HepG2 (cell line): Measurements from ENCODE around the gene NR2F1-AS1. TPM values are rescaled to one million over a fixed set of nuclear protein-coding genes. Genes with fewer than 3 reads are reported as not detected.

Experiments
- ATAC-seq: fragments of 200-7000 bp; cut with Tn5 transposase; 3 replicates; pipeline ENCODE4 v1.9.1; 2020; ENCODE audit warnings: mild to moderate bottlenecking, moderate library complexity
- BruUV-seq: library from RNA; stranded (reverse); fragments of 400-500 nt; replicated peaks from 2 replicates; lab custom pipeline; 2021; lab: Mats Ljungman, UMichigan
- CTCF ChIA-PET: fragments of 300-600 bp; formaldehyde crosslinking; extraction: SDS; loops from one replicate; lab custom pipeline; 2021; ENCODE audit warnings: low total read pairs, inconsistent platforms, low intra/inter-chr PET ratio; lab: Yijun Ruan, JAX
- POLR2A ChIA-PET: fragments of 350-600 bp; sonication (Branson Sonifier 250); formaldehyde crosslinking; loops from one replicate; lab custom pipeline; 2020; ENCODE audit warnings: antibody characterized with exemption, inconsistent platforms; lab: Yijun Ruan, JAX
- DNase-seq: peaks from one replicate; pipeline ENCODE4 v3.0.0-alpha.2; 2015; ENCODE audit warnings: low spot score
- FAIRE-seq: peaks from 3 replicates; lab custom pipeline; 2011; peaks lifted over from hg19 to GRCh38; lab: Jason Lieb, UNC
- H2AFZ ChIP-seq: one replicate; pipeline ENCODE4 v1.6.1; 2011; ENCODE audit warnings: low read length, inconsistent platforms
- H3K27ac ChIP-seq: fragments of 300-600 bp; 3 replicates; pipeline ENCODE4 v1.8.0; 2011; ENCODE audit warnings: mixed run types, mild to moderate bottlenecking, mixed read lengths, low read length, inconsistent platforms; ENCODE audit not compliant: insufficient read depth; ENCODE audit errors: extremely low read length
- H3K27me3 ChIP-seq, 2 experiments: fragments of 200-600 bp in 1 of 2; 2 replicates in 1 of 2; 3 replicates in 1 of 2; pipeline versions ENCODE4 v1.6.0 to v1.8.0; 2011; ENCODE audit warnings: low read length in 2 of 2, mild to moderate bottlenecking in 2 of 2, moderate library complexity in 2 of 2, inconsistent platforms in 1 of 2; ENCODE audit not compliant: insufficient read depth in 2 of 2, control insufficient read depth in 1 of 2
- H3K36me3 ChIP-seq, 2 experiments: fragments of 200-600 bp in 1 of 2; replicated peaks in 1 of 2; 2 replicates in 1 of 2; 3 replicates in 1 of 2; pipeline versions ENCODE4 v1.5.1 to v1.8.0; 2011; ENCODE audit warnings: low read length in 2 of 2, inconsistent platforms in 1 of 2; ENCODE audit not compliant: insufficient read depth in 2 of 2, control insufficient read depth in 1 of 2
- H3K4me1 ChIP-seq: 2 replicates; pipeline ENCODE4 v1.5.1; 2012; ENCODE audit warnings: low read length, inconsistent platforms; ENCODE audit not compliant: insufficient read depth
- H3K4me2 ChIP-seq: 2 replicates; pipeline ENCODE4 v1.6.0; 2011; ENCODE audit warnings: low read depth, low read length, inconsistent platforms
- H3K4me3 ChIP-seq, 3 experiments: fragments of 200-600 bp in 1 of 3; sonication (generic), shearing (Covaris generic) in 1 of 3; replicated peaks in 1 of 3; 2 replicates each; pipeline ENCODE4 v1.5.1; 2011 to 2016; ENCODE audit warnings: low read length in 3 of 3, inconsistent platforms in 2 of 3, low read depth in 2 of 3, mild to moderate bottlenecking in 2 of 3, control low read depth in 1 of 3, mixed read lengths in 1 of 3; ENCODE audit not compliant: insufficient read depth in 1 of 3
- H3K79me2 ChIP-seq: one replicate; pipeline ENCODE4 v1.6.1; 2011; ENCODE audit warnings: low read length, inconsistent platforms; ENCODE audit not compliant: insufficient read depth
- H3K9ac ChIP-seq: 2 replicates; pipeline ENCODE4 v1.6.0; 2011; ENCODE audit warnings: mild to moderate bottlenecking, low read depth, low read length, inconsistent platforms; ENCODE audit not compliant: insufficient read depth
- H3K9me3 ChIP-seq: 2 replicates; pipeline ENCODE4 v1.5.1; 2012; ENCODE audit warnings: mild to moderate bottlenecking, low read length
- H4K20me1 ChIP-seq: 2 replicates; pipeline ENCODE4 v1.6.0; 2011; ENCODE audit warnings: inconsistent platforms, mild to moderate bottlenecking, low read length, moderate library complexity; ENCODE audit not compliant: insufficient read depth
- GPN1 ChIP-seq: sonication (generic); formaldehyde crosslinking; IDR thresholded peaks from 2 replicates; pipeline ENCODE4 v1.5.1; 2020; ENCODE audit warnings: missing genetic modification reagents, borderline replicate concordance
- HOXA9 ChIP-seq: sonication (generic); formaldehyde crosslinking; IDR thresholded peaks from 2 replicates; pipeline ENCODE4 v1.8.1; 2022; ENCODE audit warnings: missing genetic modification reagents, mild to moderate bottlenecking, moderate library complexity, borderline replicate concordance
- HOXD1 ChIP-seq: sonication (generic); formaldehyde crosslinking; IDR thresholded peaks from 2 replicates; pipeline ENCODE4 v1.5.0; 2020; ENCODE audit warnings: missing genetic modification reagents
- KLF12 ChIP-seq: sonication (generic); formaldehyde crosslinking; IDR thresholded peaks from 2 replicates; pipeline ENCODE4 v1.4.0; 2020; ENCODE audit warnings: missing genetic modification reagents, borderline replicate concordance
- PHB2 ChIP-seq: fragments of 450-650 bp; IDR thresholded peaks from 2 replicates; pipeline ENCODE4 v1.6.1; 2018; ENCODE audit not compliant: partially characterized antibody
- PREB ChIP-seq: sonication (generic); formaldehyde crosslinking; IDR thresholded peaks from 2 replicates; pipeline ENCODE4 v1.4.0; 2020; ENCODE audit warnings: missing genetic modification reagents
- SALL1 ChIP-seq: sonication (generic); formaldehyde crosslinking; IDR thresholded peaks from 2 replicates; pipeline ENCODE4 v1.8.0; 2022; ENCODE audit warnings: mild to moderate bottlenecking, missing genetic modification reagents
- TBP ChIP-seq: sonication (generic); formaldehyde crosslinking; IDR thresholded peaks from 2 replicates; pipeline ENCODE4 v1.5.0; 2020; ENCODE audit warnings: missing genetic modification reagents
- ZFAT ChIP-seq: sonication (generic); formaldehyde crosslinking; conservative IDR thresholded peaks from 2 replicates; pipeline ENCODE4 v1.8.1; 2023; ENCODE audit warnings: missing genetic modification reagents, inconsistent platforms
- ZNF720 ChIP-seq: sonication (generic); formaldehyde crosslinking; IDR thresholded peaks from 2 replicates; pipeline ENCODE4 v1.4.0; 2020; ENCODE audit warnings: missing genetic modification reagents
- WGBS: methylation state at CpG from one replicate; pipeline ENCODE4 v1.1.6; 2017; ENCODE audit warnings: low lambda C conversion rate; 5-methylcytosine and 5-hydroxymethylcytosine counted together
- in situ Hi-C: cut with HindIII; loops from 2 replicates; pipeline ENCODE4 v1.10.0; 2017; ENCODE audit warnings: low pct_unique_long_range_greater_than_20kb; ENCODE audit not compliant: extremely low pct_ligation_motif_present
- intact Hi-C: fragments of 100-400 bp; cut with micrococcal nuclease; formaldehyde crosslinking; loops from one replicate; pipeline ENCODE4 v1.10.0; 2022; ENCODE audit not compliant: unreplicated experiment
- polyA plus RNA-seq, 8 experiments: library from polyadenylated mRNA; depleted of rRNA in 3 of 8; stranded (reverse) in 7 of 8; unstranded in 1 of 8; fragments of >200 nt; fragmentation: Illumina TruSeq in 4 of 8; extraction: Trizol in 4 of 8; gene quantifications; 2 replicates each; pipeline versions ENCODE4 v1.2.1 to v1.2.3, GENCODE V29; 2011 to 2016; ENCODE audit warnings: low read depth in 4 of 8, missing spikeins in 1 of 8, mixed read lengths in 1 of 8; ENCODE audit not compliant: insufficient read depth in 1 of 8
- total RNA-seq, 5 experiments: library from RNA; depleted of rRNA; stranded (reverse); fragments of >200 nt; fragmentation: Illumina TruSeq; extraction: Trizol; gene quantifications; 2 replicates each; pipeline ENCODE4 v1.2.3, GENCODE V29; 2016; ENCODE audit warnings: low read depth in 1 of 5
- TF ChIP-seq, protein P1 (sequence below): sonication (generic); formaldehyde crosslinking; IDR thresholded peaks from 2 replicates; pipeline ENCODE4 v1.5.0; 2020; ENCODE audit warnings: mild to moderate bottlenecking, missing genetic modification reagents, borderline replicate concordance
- TF ChIP-seq, protein P2 (sequence below): IDR thresholded peaks from 2 replicates; pipeline ENCODE4 v1.6.1; 2016; ENCODE audit warnings: mild to moderate bottlenecking, missing biosample characterization, missing genetic modification reagents
- TF ChIP-seq, protein P3 (sequence below): sonication (generic); formaldehyde crosslinking; IDR thresholded peaks from 2 replicates; pipeline ENCODE4 v1.4.0; 2020; ENCODE audit warnings: missing genetic modification reagents, low read depth, mild to moderate bottlenecking, borderline replicate concordance

NR2F1-AS1 gene
- total and polyA plus RNA-seq, 2 of the 13 experiments (the other 11 are each of a cell fraction or from before 2014, with no cell fraction given), result 2.8 TPM

DNA sequence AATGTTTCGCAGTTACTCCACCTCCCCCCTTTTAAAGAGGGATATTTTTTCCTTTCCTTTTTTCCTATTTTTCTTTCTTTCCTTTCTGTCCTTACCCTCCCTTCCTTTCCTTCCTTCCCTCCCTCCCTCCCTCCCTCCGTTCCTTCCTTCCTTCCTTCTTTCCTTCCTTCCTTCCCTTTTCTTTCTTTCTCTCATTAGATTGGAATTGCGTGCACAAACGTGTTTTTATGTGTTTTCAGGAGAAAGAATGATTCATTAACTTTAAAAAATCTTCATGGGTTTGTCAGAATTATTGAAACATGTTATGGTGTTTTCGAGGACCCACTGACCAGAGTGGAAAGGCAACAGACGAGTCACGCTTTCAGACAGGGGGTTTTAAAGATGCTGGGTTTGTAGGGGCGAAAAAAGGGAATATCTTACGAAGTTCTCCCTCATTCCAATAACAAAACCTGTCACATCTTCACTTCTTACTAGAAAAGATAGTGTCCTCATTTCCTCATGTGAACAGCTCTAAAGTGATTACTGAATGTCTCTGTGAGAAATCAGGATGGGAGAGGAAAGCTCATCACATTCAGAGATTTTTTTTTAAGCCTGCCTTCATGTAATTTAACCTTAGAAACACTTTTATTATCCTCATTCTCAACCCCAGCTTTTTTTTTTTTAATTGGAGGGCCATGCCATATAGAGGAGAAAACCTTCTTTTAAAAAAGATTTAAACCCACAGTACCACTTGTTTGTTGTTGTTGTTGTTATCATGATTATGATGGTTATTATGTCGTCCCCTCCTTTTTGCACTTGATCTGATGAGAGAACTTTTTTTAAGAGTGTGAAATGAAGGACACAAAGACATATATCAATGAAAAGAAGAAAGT, 23.9 kb upstream of the NR2F1-AS1 start:
- Histone ChIP-seq H3K4me1 (peaks cover 19% of the 10 kb centered on the region), H3K4me2 (no peak overlapping the region), H4K20me1 (no peaks in the 10 kb centered on the region), H3K9me3 (no peaks in the 10 kb centered on the region), H3K27me3 (peaks cover 2 to 62% of the 10 kb centered on the region in 2 experiments; a peak in 4 of 5 replicates), H2AFZ (no peak overlapping the region), H3K9ac (no peak overlapping the region), H3K27ac (no peak overlapping the region), H3K36me3 (no peaks in the 10 kb centered on the region), H3K4me3 (no peak overlapping the region), H3K79me2 (no peaks in the 10 kb centered on the region)
- FAIRE-seq (no peak), DNase-seq (no peak), ATAC-seq (no peak)
- intact Hi-C loops, result loop anchor here (1.0 kb wide), 1 partner anchor 310 kb away; no protein-coding TSS in a partner anchor
- in situ Hi-C loops, result no loop called here
- CTCF ChIA-PET, result no interaction called here
- no TSS peak for BruUV-seq
- WGBS, result 51% methylated on average over 10 of the region's 10 CpGs
- POLR2A ChIA-PET, result no interaction called here
- TF ChIP-seq, protein P1, sequence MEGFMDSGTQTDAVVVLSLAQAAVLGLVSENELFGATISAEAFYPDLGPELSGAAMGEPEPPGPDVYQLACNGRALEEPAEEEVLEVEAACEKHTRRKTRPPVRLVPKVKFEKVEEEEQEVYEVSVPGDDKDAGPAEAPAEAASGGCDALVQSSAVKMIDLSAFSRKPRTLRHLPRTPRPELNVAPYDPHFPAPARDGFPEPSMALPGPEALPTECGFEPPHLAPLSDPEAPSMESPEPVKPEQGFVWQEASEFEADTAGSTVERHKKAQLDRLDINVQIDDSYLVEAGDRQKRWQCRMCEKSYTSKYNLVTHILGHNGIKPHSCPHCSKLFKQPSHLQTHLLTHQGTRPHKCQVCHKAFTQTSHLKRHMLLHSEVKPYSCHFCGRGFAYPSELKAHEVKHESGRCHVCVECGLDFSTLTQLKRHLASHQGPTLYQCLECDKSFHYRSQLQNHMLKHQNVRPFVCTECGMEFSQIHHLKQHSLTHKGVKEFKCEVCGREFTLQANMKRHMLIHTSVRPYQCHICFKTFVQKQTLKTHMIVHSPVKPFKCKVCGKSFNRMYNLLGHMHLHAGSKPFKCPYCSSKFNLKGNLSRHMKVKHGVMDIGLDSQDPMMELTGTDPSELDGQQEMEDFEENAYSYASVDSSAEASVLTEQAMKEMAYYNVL, result no peak
- no peak for TF ChIP-seq PREB (CRISPR knock-in tag)
- TF ChIP-seq HOXD1, result no peak
- TF ChIP-seq, protein P2, sequence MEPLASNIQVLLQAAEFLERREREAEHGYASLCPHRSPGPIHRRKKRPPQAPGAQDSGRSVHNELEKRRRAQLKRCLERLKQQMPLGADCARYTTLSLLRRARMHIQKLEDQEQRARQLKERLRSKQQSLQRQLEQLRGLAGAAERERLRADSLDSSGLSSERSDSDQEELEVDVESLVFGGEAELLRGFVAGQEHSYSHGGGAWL (CRISPR knock-in tag), result no peak
- TF ChIP-seq GPN1 (CRISPR knock-in tag), result no peak
- TF ChIP-seq, protein P3, sequence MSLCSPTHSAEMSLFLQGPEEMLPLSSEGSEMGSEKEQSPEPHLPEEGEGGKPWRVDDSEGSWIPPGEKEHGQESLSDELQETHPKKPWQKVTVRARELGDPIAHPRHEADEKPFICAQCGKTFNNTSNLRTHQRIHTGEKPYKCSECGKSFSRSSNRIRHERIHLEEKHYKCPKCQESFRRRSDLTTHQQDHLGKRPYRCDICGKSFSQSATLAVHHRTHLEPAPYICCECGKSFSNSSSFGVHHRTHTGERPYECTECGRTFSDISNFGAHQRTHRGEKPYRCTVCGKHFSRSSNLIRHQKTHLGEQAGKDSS (CRISPR knock-in tag), result no peak
- TF ChIP-seq TBP (CRISPR knock-in tag), result no peak
- no peak for TF ChIP-seq ZFAT
- no peak for TF ChIP-seq ZNF720
- TF ChIP-seq SALL1 (CRISPR knock-in tag), result no peak
- no peak for TF ChIP-seq KLF12 (CRISPR knock-in tag)
- no peak for TF ChIP-seq PHB2
- no peak for TF ChIP-seq HOXA9 (CRISPR knock-in tag)
